ENCODE measurements around the gene PRPS1L1. TPM values are rescaled to one million over a fixed set of nuclear protein-coding genes. Genes with fewer than 3 reads are reported as not detected.

Gene PRPS1L1
- total and polyA plus RNA-seq, 10 of the 15 experiments (the other 5 are each of a cell fraction or from before 2014, with no cell fraction given): not detected

GRCh38 chr7:18018296-18019215 is 9.1 kb downstream of the PRPS1L1 start:
- H2AFZ ChIP-seq (ENCODE audit: control insufficient read depth, low read depth, low read length): no peak overlapping the region
- TF ChIP-seq IKZF2 (IDR thresholded peaks at IDR 0.05) (no peak), ZBED1 (IDR thresholded peaks at IDR 0.05; ENCODE audit: borderline replicate concordance) (no peak), ETV6 (conservative IDR thresholded peaks at IDR 0.05 in 1 of 2, IDR thresholded peaks at IDR 0.05 in 1 of 2; ENCODE audit: borderline replicate concordance in 1 of 2, low read depth in 1 of 2) (no peak), SUPT20H (IDR thresholded peaks at IDR 0.05; ENCODE audit: borderline replicate concordance, control insufficient read depth, low read depth, low read length) (no peak), FOS (IDR thresholded peaks at IDR 0.05; ENCODE audit: borderline replicate concordance, extremely low read depth, insufficient read length) (no peak), POU2F2 (IDR thresholded peaks at IDR 0.05; ENCODE audit: borderline replicate concordance, low read depth, low read length) (no peak), CEBPZ (IDR thresholded peaks at IDR 0.05; ENCODE audit: low read depth, low read length) (no peak), SP1 (IDR thresholded peaks at IDR 0.05; ENCODE audit: low read depth, low read length) (no peak), ZNF622 (IDR thresholded peaks at IDR 0.05) (no peak), PAX8 (IDR thresholded peaks at IDR 0.05) (no peak), YBX1 (IDR thresholded peaks at IDR 0.05) (no peak), NFYA (IDR thresholded peaks at IDR 0.05; ENCODE audit: borderline replicate concordance, low read depth, low read length) (no peak), NBN (IDR thresholded peaks at IDR 0.05) (no peak), ZNF592 (IDR thresholded peaks at IDR 0.05) (no peak), EP300 (IDR thresholded peaks at IDR 0.05; ENCODE audit: borderline replicate concordance in 1 of 2, control insufficient read depth in 1 of 2, low read depth in 2 of 2, low read length in 2 of 2) (no peak), MEF2A (IDR thresholded peaks at IDR 0.05; ENCODE audit: insufficient read depth, low read depth, low read length) (no peak), IRF4 (IDR thresholded peaks at IDR 0.05; ENCODE audit: low read depth, low read length) (no peak)
- FAIRE-seq: no peak

More at GRCh38 chr7:18018296-18019215, 9.1 kb downstream of the PRPS1L1 start:
- H3K4me1 ChIP-seq (ENCODE audit: control insufficient read depth, insufficient read depth, low read length): no peaks in the 10 kb centered on the region
- no peaks in the 10 kb centered on the region for H4K20me1 ChIP-seq (ENCODE audit: control insufficient read depth, insufficient read depth)
- H3K27ac ChIP-seq (ENCODE audit: control insufficient read depth, insufficient read depth): no peak overlapping the region
- intact Hi-C loops (cut with micrococcal nuclease; ENCODE audit: unreplicated experiment): no loop called here
- WGBS (ENCODE audit: insufficient coverage, insufficient replicate concordance, low lambda C conversion rate, missing lambda C conversion rate): 24% methylated on average over 5 of the region's 5 CpGs
- DNase-seq (ENCODE audit: low read depth, low spot score) (no peak), ATAC-seq (no peak)
- CTCF ChIA-PET: no interaction called here
- in situ Hi-C loops (cut with MboI): no loop called here
- H3K79me2 ChIP-seq (ENCODE audit: control insufficient read depth, insufficient read depth, low read length): no peaks in the 10 kb centered on the region
- no peak overlapping the region for H3K4me2 ChIP-seq (ENCODE audit: control insufficient read depth, insufficient read depth)
- SMC1A ChIA-PET (ENCODE audit: uncharacterized antibody, unreplicated experiment): interaction anchor here (0.6 kb wide), 1 partner anchor 9 kb away, joined by 3 read pairs; no protein-coding TSS in a partner anchor
- H3K9ac ChIP-seq (ENCODE audit: control insufficient read depth, insufficient read depth, low read length): no peak overlapping the region
- no TSS peak for BruUV-seq (replicated peaks)
- H3K36me3 ChIP-seq (ENCODE audit: control insufficient read depth in 2 of 2, insufficient read depth in 2 of 2, low read length in 1 of 2): no peaks in the 10 kb centered on the region
- H3K4me3 ChIP-seq: no peak overlapping the region
- POLR2A ChIA-PET: no interaction called here
- no peaks in the 10 kb centered on the region; a peak in 1 of 4 replicates for H3K27me3 ChIP-seq (replicated peaks in 1 of 2; ENCODE audit: control insufficient read depth in 2 of 2, insufficient read depth in 2 of 2, low read length in 1 of 2)
- RAD21 ChIA-PET (ENCODE audit: unreplicated experiment): no interaction called here
- no peaks in the 10 kb centered on the region for H3K9me3 ChIP-seq (replicated peaks; ENCODE audit: control insufficient read depth, insufficient read depth, low read length)
